GM19025 (cell line): Measurements from ENCODE around the gene PSMB11.
"Not testable (repeated sequence)": the region's sequence is repeated elsewhere in the genome, so short reads cannot be mapped to it uniquely, and the experiment has no call there.

ENCODE experiments used
- ATAC-seq: cut with Tn5 transposase; IDR thresholded peaks from one replicate; pipeline ENCODE4 v1.9.1; 2021; ENCODE audit warnings: mild to moderate bottlenecking, low read depth, moderate library complexity; ENCODE audit not compliant: unreplicated experiment

PSMB11 gene

DNA sequence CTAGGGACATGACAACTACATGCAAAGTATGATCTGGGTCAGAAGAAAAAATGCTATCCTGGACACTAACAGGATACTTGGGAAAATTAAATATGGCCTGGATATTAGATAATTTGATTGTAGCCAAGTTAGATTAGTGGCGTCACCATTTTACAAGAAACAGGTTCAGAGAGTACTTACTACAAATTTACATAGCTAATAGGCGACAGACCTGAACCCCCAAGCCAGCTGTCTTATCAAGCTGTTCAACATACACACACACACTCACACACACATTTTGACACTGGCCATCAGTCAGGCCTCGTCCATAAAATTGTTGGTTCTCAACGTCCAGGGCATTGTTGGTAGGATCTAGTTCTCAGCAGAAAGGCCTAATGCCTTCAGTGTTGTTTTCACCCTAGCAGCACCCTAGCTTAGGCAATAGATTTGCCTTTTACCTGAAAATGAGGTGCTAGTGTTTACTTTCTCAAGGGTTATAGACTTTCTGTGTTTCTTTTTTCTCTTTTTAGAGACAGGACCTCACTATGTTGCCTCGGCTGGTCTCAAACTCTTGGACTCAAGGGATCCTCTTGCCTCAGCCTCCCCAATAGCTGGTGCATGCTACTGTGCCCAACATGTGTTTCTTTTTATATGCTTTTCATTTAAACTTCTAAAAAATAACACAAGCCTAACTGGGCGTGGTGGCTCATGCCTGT, 28.8 kb upstream of the PSMB11 start:
- no peak for ATAC-seq

- ATAC-seq, result not testable (repeated sequence)
Observed at GRCh38 chr14:23013749-23014054, 28.3 kb upstream of the PSMB11 start.

- ATAC-seq, result no peak
Observed at GRCh38 chr14:23015618-23016017, 26.4 kb upstream of the PSMB11 start.

GRCh38 chr14:23017091-23017490, 24.9 kb upstream of the PSMB11 start:
- no peak for ATAC-seq

DNA sequence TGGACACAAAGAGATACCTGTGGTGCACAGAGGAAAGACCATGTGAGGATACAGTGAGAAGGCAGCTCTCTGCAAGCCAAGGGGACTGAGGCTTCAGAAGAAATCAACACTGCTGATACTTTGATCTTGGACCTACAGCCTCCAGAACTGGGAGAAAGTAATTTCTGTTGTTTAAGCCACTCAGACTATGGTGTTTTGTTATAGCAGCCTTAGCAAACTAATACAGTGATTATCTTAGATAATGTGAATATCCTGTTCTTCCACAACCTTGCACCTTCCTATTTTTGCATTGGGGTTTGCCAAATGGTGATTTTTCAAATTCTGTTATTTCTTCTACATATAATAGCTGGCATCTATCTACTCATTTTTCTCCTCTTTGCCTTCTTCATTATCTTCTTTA, 23.9 kb upstream of the PSMB11 start:
- ATAC-seq, result no peak

- no peak for ATAC-seq
Observed at GRCh38 chr14:23020143-23021128, 21.6 kb upstream of the PSMB11 start.

GRCh38 chr14:23021434-23021833, 20.6 kb upstream of the PSMB11 start:
- no peak for ATAC-seq

- ATAC-seq, result no peak
Observed at GRCh38 chr14:23021889-23022442, 20.0 kb upstream of the PSMB11 start.

GRCh38 chr14:23023022-23023794, 18.8 kb upstream of the PSMB11 start:
- no peak for ATAC-seq

DNA sequence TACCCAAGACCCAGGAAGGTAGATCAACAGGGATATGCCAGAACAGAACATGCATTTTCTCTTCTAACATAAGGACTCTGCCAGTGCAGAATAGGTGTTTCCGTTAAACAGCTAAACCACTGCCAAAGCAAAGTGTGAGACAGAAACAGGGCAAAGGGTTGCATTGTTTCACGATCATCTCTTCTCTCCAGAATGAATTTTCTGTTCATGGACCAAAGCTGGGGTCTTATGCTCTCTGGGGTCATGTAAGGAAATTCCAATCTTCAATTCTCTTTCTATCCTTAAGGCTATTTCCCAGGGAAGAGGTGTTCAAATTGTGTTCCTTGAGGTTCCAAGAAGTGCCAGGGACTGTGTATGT, 18.2 kb upstream of the PSMB11 start:
- ATAC-seq, result no peak

DNA sequence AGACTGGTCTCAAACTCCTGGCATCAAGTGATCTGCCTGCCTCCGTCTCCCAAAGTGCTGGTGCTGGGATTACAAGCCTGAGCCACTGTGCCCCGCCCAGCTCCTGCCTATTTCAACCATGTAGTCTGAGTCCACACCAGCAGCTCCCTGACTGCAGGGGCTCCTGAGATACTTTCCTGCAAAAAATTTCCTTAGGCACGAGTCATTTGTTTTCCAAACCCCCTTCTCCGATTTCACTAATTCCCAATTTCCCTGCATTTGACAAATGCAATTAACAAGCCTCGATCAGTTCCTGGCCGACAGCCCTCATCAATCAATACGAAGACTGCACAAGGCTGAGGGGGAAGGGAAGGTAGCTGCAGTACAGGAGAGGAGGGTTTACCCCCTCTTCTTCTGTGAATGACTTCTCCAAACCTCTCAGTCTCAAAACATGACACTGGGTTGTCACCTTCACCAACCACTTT, 17.4 kb upstream of the PSMB11 start:
- ATAC-seq, result no peak

- no peak for ATAC-seq
Observed at GRCh38 chr14:23025151-23025814, 16.7 kb upstream of the PSMB11 start.

- no peak for ATAC-seq
Observed at GRCh38 chr14:23028799-23029198, 13.2 kb upstream of the PSMB11 start.

GRCh38 chr14:23030936-23031335, 11.1 kb upstream of the PSMB11 start:
- no peak for ATAC-seq

- no peak for ATAC-seq
Observed at GRCh38 chr14:23033251-23033727, 8.7 kb upstream of the PSMB11 start.

DNA sequence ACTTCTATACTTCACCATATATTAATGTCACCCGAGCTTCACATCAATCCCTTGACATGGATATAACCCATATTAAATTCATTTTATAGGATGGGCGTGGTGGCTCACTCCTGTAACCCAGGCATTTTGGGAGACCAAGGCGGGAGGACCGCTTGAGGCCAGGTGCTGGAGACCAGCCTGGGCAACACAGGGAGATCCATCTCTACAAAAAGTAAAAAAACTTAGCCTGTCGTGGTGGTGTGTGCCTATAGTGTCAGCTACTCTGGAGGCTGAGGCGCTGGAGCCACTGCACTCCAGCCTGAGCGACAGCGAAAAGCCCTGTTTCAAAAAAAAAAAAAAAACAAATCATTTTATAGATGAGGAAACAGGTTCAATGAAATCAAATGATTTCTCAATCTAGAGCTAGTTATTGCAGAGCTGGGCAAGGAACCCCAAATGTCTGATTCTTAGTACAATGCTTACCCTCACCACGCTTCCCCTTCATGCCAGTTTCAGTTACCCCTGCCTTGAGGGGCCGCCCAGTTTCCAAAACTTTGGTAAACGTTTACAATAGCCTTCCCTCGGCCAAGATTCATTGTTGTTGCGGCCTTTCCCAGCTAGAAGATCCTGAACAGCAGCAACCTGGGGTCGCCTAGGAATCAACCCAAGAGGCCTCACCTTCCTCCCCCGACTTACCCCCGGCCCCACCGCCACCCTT, 8.1 kb upstream of the PSMB11 start:
- ATAC-seq, result no peak

DNA sequence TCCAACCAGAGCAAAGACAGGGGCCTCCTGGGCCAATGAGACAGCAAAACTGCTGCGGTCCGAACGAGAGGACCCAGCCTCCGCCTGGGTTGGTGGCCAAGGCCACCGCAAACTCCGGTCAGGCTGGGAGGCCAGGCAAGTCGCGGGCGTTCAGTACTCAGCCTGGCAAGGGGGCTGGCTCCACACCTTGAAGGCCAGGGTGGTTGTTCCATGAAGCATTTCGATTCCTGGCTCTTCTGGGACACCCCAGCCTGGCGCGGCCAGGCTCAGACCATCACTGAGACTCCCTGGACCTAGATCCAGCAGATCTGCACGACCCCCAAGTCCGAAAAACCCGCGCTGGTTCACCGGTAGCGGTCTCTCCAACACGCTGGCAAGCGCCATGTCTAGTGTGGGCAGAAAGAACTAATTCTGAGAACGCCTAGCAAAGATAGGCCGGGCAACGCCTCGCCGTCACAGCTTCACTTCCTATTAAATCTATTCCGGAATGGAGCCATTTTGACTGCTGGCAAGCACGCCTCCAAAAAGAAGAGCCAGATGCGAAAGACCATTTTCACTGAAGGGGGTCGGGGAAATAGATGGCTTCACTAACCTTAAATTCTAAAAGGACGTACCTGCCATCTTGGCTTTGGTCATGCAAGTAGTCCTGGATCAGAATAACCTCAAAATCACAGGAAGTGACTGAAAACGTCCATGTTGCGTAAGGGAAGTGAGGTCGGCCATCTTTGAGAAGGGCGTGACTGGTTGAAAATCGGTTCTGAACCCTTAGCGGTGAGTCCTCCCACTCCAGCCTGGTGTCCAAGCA, 7.3 kb upstream of the PSMB11 start, which contains the start of gene PSMB5:
Gene PSMB5 (minus strand): TSS at position 403 of the 805 bp plus-strand sequence. CDS start 19 bp downstream, at position 384.
- peak; percentile 91 for ATAC-seq

DNA sequence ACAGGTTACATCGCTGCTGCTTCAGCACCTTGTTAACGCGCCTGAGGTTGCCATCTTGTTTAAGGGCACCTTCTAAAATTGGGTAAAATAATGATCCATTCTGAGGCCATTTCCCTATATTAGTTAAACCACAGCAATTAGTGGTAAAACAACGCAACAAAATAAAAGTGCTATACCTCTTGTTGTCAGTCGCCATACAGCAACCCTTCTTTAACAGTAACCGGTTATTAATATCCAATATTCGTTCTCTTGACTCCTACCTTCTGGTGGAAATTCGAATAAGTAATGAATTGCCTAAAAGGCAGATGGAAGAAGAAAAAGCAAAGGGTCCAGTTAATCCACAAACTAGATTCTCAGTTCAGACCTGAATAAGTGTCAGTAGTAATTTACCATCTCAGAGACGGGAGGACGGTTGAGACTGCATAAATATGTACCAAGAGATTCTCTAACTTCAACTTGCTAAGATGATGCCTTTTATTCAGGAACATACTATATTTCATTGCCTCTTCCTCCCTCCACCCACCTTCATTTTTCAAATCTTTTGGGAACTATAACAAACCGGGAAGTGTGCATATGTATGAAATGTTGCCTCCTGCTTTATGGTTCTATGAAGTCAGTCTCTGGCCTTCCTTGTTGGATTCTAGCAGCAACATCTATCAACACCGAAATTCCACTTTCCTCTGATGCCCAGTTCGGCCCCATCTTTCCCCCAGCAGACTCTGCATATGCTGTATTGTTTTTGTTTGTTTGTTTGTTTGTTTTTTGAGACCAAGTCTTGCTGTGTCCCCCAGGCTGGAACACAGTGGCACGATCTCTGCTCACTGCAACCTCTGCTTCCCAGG, 6.5 kb upstream of the PSMB11 start:
- ATAC-seq, result no peak
